Esophagus (tissue), 2 donors: ENCODE results near the gene LCN2. TPM values are rescaled to one million over a fixed set of nuclear protein-coding genes. Genes with fewer than 3 reads are reported as not detected.
A peak's percentile ranks its signal among the peaks of the same experiment; 100 is the strongest.

ENCODE experiments used
- H3K27ac ChIP-seq, 2 donors: one replicate each; pipeline ENCODE4 v1.5.1; 2013; ENCODE audit warnings: low read depth in 2 of 2, mild to moderate bottlenecking in 2 of 2, inconsistent platforms in 1 of 2, low read length in 1 of 2, moderate library complexity in 1 of 2
- H3K27me3 ChIP-seq, 2 donors: one replicate each; pipeline ENCODE4 v1.6.1; 2013; ENCODE audit warnings: low read length in 2 of 2, control low read depth in 1 of 2, mild to moderate bottlenecking in 1 of 2; ENCODE audit not compliant: insufficient read depth in 2 of 2, control insufficient read depth in 1 of 2
- H3K36me3 ChIP-seq, 2 donors: one replicate each; pipeline ENCODE4 v1.6.1; 2013; ENCODE audit warnings: low read length in 1 of 2; ENCODE audit not compliant: control insufficient read depth in 2 of 2, insufficient read depth in 2 of 2
- H3K4me1 ChIP-seq, 2 donors: one replicate each; pipeline ENCODE4 v1.6.1; 2013; ENCODE audit warnings: low read length in 1 of 2; ENCODE audit not compliant: control insufficient read depth in 2 of 2, insufficient read depth in 2 of 2
- H3K4me3 ChIP-seq, 2 donors: one replicate each; pipeline ENCODE4 v1.5.1; 2013; ENCODE audit warnings: low read length in 2 of 2, mild to moderate bottlenecking in 2 of 2, low read depth in 1 of 2, moderate library complexity in 1 of 2
- H3K9me3 ChIP-seq, 2 donors: one replicate each; pipeline ENCODE4 v1.6.1; 2013; ENCODE audit warnings: mild to moderate bottlenecking in 2 of 2, low read depth in 1 of 2, low read length in 1 of 2, moderate library complexity in 1 of 2; ENCODE audit not compliant: control insufficient read depth in 2 of 2, insufficient read depth in 1 of 2
- WGBS, 2 donors: extraction: QIAGEN DNeasy Blood & Tissue Kit; methylation state at CpG; one replicate each; pipeline ENCODE4 v1.1.7; 2013; 5-methylcytosine and 5-hydroxymethylcytosine counted together
- polyA plus RNA-seq, 2 donors: library from polyadenylated mRNA; stranded (reverse); fragments of 200-250 nt; gene quantifications; one replicate each; pipeline ENCODE4 v1.2.3, GENCODE V29; 2013
- donor health status: healthy with polysubstance abuse.
- donor health status: Bipolar disorder and iron deficiency.

The LCN2 gene
- polyA plus RNA-seq, 2 donors = 1,061 to 2,097 TPM

DNA sequence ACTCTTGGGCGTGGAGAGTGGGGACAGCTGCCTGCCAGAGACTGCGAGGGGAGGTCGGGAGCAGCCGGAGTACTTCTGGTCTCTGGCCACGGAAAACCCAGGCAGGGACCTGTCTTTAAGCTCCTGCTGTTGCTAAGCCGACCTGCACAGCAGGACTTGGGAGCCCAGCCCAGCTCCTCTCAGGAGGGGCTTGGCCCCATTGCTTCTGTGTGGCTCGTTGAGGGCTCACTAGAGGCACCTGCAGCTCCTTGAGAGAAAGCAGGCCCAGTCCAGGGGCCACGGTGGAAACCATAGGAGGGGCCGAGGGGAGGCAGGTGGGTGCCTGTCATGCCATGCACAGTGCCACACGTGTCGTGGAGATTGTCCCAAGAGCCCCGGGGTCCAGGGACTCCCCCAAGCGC, 3.3 kb upstream of the LCN2 start:
- Histone ChIP-seq H3K4me3 (no peak overlapping the region), H3K9me3 (no peaks in the 10 kb centered on the region), H3K27me3 (no peaks in the 10 kb centered on the region), H3K4me1 (peaks cover 7 to 48% of the 10 kb centered on the region in 2 donors), H3K36me3 (peaks cover 0 to 4% of the 10 kb centered on the region in 2 donors), H3K27ac (peak overlapping the region; percentile 91)
- WGBS, 2 donors = 60 to 71% methylated on average over 13 of the region's 13 CpGs

DNA sequence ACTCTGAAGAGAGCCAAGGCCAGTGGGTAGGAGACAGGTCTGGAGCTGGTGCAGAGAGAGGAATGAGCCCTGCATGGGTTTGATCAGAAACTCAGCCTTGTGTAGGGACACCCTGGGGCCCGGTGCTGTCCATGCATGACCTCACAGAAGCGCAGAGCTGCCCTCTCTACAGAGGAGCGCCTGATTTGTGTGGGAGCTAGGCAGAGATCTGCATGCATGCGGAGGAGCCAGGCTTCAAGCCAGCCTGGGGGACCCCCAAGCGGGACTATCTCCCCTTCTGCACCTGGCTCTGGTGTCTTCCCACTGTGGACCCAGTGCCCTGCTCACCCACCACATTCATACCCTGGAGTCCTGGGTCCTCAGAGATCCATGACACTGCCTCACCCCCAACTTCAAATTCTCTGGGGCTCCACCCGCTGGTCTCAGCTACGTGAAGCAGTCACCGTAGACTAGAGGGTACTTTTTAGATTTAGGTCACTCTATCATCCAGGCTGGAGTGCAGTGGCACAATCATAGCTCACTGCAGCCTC, 2.6 kb upstream of the LCN2 start:
- Histone ChIP-seq H3K36me3 (peaks cover 0 to 4% of the 10 kb centered on the region in 2 donors), H3K27ac (peak overlapping the region; percentile 91), H3K9me3 (no peaks in the 10 kb centered on the region), H3K4me1 (peaks cover 7 to 48% of the 10 kb centered on the region in 2 donors), H3K4me3 (no peak overlapping the region), H3K27me3 (no peaks in the 10 kb centered on the region)
- 92 to 93% methylated on average over 8 of the region's 8 CpGs for WGBS, 2 donors

DNA sequence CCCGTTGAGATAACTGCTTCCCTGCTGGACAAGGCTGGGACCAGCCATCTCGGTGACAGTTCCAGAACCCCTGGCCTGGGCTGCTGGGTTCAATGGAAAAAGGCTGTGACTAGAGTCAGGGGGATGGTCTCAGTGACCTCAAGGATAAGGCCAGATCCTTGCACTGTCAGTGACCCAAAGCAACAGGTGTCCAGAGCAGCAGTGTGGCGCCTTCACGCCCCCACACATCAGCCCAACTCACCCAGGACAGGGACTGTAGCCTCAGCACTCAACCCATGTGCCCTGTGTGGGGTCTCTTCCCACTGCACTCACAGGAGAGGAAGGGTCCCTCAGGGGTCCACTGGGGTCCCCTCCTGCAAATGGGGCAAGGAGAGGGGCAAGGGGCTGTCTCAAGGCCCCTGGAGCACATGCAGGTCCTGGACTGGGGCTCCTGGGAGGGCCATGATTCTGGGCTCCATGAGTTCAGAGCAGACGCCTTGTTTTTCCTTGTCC, 698 bp upstream of the LCN2 start:
- Histone ChIP-seq H3K27me3 (no peaks in the 10 kb centered on the region), H3K27ac (peak overlapping the region; percentile 86 to 95), H3K4me3 (no peak overlapping the region), H3K4me1 (peaks cover 7 to 46% of the 10 kb centered on the region in 2 donors), H3K9me3 (no peaks in the 10 kb centered on the region), H3K36me3 (peaks cover 0 to 4% of the 10 kb centered on the region in 2 donors)
- 82 to 83% methylated on average over 5 of the region's 5 CpGs for WGBS, 2 donors

DNA sequence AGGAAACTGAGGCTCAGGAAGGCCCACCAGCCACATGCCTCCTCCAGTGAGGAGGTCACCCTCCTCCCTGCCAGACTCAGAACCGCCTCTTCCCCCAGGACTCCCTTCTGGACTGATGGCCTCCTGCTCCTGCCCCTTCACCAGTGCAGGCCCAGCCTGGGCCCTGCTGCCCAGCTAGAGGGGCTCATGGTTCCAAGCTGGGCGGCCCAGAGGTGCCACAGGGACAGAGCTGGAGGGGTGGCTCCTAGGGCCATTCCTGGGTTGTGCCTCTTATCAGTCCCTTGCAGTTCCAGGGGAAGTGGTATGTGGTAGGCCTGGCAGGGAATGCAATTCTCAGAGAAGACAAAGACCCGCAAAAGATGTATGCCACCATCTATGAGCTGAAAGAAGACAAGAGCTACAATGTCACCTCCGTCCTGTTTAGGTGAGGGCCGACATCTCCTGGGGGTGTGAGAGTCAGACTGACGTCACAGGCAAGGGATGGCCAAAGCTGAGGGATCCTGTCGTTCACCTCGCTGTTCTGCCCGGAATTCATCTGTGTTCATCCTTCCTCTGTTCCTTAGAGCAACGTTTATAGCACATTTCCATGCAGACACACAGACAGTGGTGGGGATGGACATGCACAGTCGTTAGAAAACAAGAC, 819 bp downstream of the LCN2 start:
- Histone ChIP-seq H3K36me3 (peaks cover 0 to 4% of the 10 kb centered on the region in 2 donors), H3K27me3 (no peaks in the 10 kb centered on the region), H3K27ac (peak overlapping the region; percentile 86 to 95), H3K4me1 (peaks cover 0 to 38% of the 10 kb centered on the region in 2 donors), H3K9me3 (no peaks in the 10 kb centered on the region), H3K4me3 (peak overlapping the region; percentile 35 to 45)
- 62 to 66% methylated on average over 11 of the region's 11 CpGs for WGBS, 2 donors

DNA sequence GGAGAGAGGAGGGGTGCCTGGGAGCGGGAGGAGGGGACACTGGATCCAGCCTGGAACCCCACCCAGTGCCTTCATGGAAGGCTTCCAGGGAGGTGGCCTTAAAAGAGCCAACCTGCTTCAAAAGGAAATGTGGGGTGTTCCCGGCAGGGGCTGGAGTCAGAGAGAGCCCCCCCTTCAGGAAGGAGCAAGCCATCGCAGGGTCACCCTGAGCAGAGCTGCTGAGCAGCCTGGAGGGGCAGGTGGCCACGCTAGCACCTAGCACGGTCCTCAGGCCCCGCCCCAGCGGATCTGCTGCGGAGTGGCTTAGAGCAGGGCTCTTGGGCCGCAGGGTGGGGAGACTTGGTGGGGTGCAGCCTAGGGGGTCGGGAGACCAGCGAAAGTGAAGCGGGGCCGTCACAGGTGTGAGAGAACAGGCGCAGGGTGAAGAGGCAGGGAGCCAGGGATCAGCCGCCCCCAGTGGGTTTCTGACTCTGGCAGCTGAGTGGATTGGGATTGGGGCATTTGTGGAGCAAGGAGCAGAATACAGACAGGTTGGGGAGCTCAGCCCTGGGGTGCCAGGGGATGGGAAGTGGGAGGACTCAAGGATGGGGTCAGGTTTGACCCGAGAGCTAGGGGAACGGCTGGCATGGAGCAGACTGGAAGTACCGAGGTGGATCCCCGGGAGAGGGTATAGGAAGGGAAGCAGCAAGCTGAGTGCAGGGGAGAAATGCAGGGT, 1.5 kb downstream of the LCN2 start:
- WGBS, 2 donors = 62 to 66% methylated on average over 19 of the region's 19 CpGs
- H3K27me3 ChIP-seq = no peaks in the 10 kb centered on the region
- peaks cover 0 to 4% of the 10 kb centered on the region in 2 donors for H3K36me3 ChIP-seq
- H3K4me3 ChIP-seq = peak overlapping the region; percentile 36 to 45
- H3K9me3 ChIP-seq = no peaks in the 10 kb centered on the region
- H3K27ac ChIP-seq = peak overlapping the region; percentile 43 to 95
- peaks cover 0 to 37% of the 10 kb centered on the region in 2 donors for H3K4me1 ChIP-seq

DNA sequence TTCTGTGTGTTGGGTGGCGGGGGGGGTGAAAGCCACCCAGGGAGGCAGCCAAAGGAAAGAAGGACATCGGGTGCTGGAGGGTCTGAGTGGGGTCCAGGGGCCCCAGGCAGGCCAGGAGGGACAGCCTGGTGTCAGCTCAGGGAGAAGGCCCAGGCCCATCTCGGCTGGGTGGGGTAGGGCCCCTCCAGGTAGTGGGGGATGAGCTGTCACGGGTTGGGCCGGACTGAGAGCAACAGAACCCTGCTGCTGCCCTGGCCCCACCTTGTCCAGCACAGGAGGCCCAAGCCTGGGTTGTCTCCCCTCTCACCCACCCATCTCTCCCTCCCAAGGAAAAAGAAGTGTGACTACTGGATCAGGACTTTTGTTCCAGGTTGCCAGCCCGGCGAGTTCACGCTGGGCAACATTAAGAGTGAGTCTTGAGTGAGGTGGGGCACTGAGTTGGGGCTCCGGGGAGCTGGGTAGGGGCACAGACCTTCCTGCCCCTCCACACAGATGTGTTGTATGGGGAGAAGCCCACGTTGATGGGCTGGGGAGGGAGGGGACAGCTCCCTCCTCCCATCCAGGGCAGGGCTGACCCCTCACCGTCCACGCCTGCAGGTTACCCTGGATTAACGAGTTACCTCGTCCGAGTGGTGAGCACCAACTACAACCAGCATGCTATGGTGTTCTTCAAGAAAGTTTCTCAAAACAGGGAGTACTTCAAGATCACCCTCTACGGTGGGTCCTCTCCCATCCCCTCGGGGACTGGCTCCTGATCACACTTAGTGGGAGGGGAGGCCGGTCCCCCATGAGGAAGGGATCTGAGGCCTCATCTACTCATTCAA, 2.3 kb downstream of the LCN2 start:
- Histone ChIP-seq H3K36me3 (peaks cover 0 to 4% of the 10 kb centered on the region in 2 donors), H3K4me3 (peak overlapping the region in 1 of 2 donors; percentile 36), H3K9me3 (no peaks in the 10 kb centered on the region), H3K4me1 (peaks cover 0 to 31% of the 10 kb centered on the region in 2 donors), H3K27ac (peak overlapping the region; percentile 6 to 95), H3K27me3 (no peaks in the 10 kb centered on the region)
- WGBS, 2 donors = 86 to 89% methylated on average over 15 to 18 of the region's 18 CpGs

DNA sequence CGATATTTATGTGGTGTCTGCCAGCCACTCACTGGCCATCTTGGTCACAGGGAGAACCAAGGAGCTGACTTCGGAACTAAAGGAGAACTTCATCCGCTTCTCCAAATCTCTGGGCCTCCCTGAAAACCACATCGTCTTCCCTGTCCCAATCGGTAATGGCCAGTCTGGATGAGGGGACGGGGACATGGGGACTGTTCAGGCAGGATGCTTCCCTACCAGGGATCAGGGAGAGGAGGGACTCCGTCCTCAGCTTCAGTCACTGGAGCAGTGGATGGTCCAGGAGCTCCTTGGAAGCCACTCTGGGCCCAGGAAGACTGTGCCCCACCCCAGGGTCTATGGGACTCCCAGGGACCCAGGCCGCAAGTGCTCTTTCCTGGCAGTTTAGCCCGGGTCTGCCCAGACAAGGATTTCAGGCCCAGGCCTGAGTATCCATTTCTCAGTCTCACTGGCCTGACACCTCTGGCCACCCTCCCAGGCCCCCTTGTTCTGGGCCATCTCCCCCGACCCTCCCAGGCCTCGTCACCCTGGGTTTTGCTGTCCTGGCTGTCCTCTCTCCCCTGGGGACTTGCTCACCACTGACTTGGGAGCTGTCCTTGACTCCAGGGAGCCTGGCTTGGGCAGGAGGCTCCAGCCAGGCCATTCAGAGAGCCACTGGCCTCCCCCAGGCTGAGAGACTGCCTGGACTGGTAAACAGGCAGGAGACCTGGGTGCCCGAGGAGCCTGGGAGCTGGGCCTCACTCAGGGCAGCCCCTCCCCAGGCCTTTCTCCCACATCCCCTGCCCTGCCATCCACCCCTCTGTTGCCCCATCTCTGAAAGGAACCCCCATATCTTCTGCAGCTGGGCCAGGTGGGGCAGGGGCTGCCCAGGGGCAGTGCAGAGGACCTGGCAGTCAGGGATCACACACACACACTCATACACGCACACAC, 3.1 kb downstream of the LCN2 start:
- peaks cover 0 to 4% of the 10 kb centered on the region in 2 donors for H3K36me3 ChIP-seq
- H3K9me3 ChIP-seq = no peaks in the 10 kb centered on the region
- H3K4me1 ChIP-seq = peaks cover 0 to 29% of the 10 kb centered on the region in 2 donors
- 92% methylated on average over 13 of the region's 13 CpGs for whole genome bisulfite sequencing, 2 donors
- no peak overlapping the region for H3K4me3 ChIP-seq
- H3K27me3 ChIP-seq = no peaks in the 10 kb centered on the region
- H3K27ac ChIP-seq = peak overlapping the region in 1 of 2 donors; percentile 25

DNA sequence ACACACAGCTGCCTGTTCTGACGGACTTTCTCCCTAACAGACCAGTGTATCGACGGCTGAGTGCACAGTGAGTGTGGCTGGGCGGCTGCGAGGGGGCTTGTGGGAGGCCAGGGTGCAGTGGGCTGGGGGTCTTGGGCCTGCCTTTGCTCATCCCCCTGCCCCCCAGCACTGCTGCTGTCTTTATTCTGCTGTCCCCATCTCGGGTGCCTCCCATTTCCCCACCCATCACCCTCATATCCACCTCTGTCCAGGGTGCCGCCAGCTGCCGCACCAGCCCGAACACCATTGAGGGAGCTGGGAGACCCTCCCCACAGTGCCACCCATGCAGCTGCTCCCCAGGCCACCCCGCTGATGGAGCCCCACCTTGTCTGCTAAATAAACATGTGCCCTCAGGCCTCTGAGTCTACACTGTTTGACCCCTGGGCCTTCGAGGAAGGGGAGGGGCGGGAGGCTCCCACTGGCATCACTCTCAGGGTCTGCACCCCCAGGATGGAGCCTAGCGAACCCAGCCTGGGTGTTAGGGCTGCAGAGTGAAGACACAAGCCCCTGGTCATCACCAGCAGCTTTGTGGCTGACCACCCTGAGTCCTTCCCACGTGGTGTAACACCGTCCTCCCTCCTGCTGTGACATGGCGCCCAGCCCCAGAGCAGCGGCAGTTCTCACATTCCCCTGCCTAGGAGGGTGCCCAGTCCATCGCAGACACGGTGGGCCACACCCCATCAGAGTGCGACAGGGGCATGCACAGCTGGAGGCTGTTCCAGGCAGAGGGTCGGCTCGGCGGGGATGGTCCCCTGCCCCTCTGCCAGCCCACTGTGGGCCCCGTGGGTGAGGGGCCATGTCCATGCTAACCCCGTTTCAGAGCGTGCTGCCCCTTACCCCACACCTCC, 4.0 kb downstream of the LCN2 start:
- Histone ChIP-seq H3K27ac (no peak overlapping the region), H3K4me3 (no peak overlapping the region), H3K36me3 (peaks cover 0 to 3% of the 10 kb centered on the region in 2 donors), H3K27me3 (no peaks in the 10 kb centered on the region), H3K9me3 (no peaks in the 10 kb centered on the region), H3K4me1 (peaks cover 0 to 27% of the 10 kb centered on the region in 2 donors)
- 87 to 88% methylated on average over 26 of the region's 26 CpGs for WGBS, 2 donors
